CD4-positive, alpha-beta T cell (primary cell): ENCODE data around the gene ING4. TPM values are rescaled to one million over a fixed set of nuclear protein-coding genes. Genes with fewer than 3 reads are reported as not detected.

Source experiments
- ATAC-seq: fragments of 200-7000 bp; cut with Tn5 transposase; one replicate; pipeline ENCODE4 v1.10.0; 2022; ENCODE audit warnings: mild to moderate bottlenecking; ENCODE audit not compliant: poor library complexity
- CTCF ChIA-PET: fragments of 350-600 bp; sonication (Branson Sonifier 250); formaldehyde crosslinking; loops from one replicate; lab custom pipeline; 2021; ENCODE audit warnings: antibody characterized with exemption, inconsistent platforms; lab: Charles Lee
- POLR2A ChIA-PET: fragments of 350-600 bp; sonication (Branson Sonifier 250); formaldehyde crosslinking; loops from one replicate; lab custom pipeline; 2021; ENCODE audit warnings: antibody characterized with exemption, inconsistent platforms; lab: Charles Lee
- DNase-seq, 14 experiments: peaks; one replicate each; pipeline ENCODE4 v3.0.0-alpha.2; 2013 to 2020; ENCODE audit warnings: mixed read lengths in 2 of 14
- H3K27ac ChIP-seq, 2 donors: one replicate each; pipeline versions ENCODE4 v1.5.1 to v1.7.0; 2013; ENCODE audit warnings: low read length in 2 of 2, low read depth in 1 of 2, mild to moderate bottlenecking in 1 of 2
- H3K27me3 ChIP-seq, 2 experiments: 1 replicate in 1 of 2; 2 replicates in 1 of 2; pipeline versions ENCODE4 v1.6.1 to v1.7.0; 2013; ENCODE audit warnings: low read length in 2 of 2, control low read depth in 1 of 2, mild to moderate bottlenecking in 1 of 2, moderate library complexity in 1 of 2; ENCODE audit not compliant: insufficient read depth in 2 of 2, control insufficient read depth in 1 of 2
- H3K36me3 ChIP-seq: one replicate; pipeline ENCODE4 v1.6.1; 2013; ENCODE audit warnings: low read length, control low read depth; ENCODE audit not compliant: insufficient read depth
- H3K4me1 ChIP-seq: one replicate; pipeline ENCODE4 v1.6.1; 2013; ENCODE audit warnings: low read length, control low read depth; ENCODE audit not compliant: insufficient read depth
- H3K4me3 ChIP-seq: one replicate; pipeline ENCODE4 v1.5.1; 2013; ENCODE audit warnings: mild to moderate bottlenecking, low read length, moderate library complexity
- H3K9me3 ChIP-seq, 2 experiments: 1 replicate in 1 of 2; 2 replicates in 1 of 2; pipeline versions ENCODE4 v1.6.1 to v1.7.0; 2013; ENCODE audit warnings: low read length in 2 of 2, mild to moderate bottlenecking in 2 of 2, control low read depth in 1 of 2, moderate library complexity in 1 of 2; ENCODE audit not compliant: control insufficient read depth in 1 of 2, insufficient read depth in 1 of 2
- H3K27ac Mint-ChIP-seq: one replicate; pipeline ENCODE4 v1.8.0; 2020; ENCODE audit warnings: mixed read lengths
- H3K27me3 Mint-ChIP-seq: one replicate; pipeline ENCODE4 v1.8.0; 2021; ENCODE audit warnings: mixed read lengths
- H3K36me3 Mint-ChIP-seq: one replicate; pipeline ENCODE4 v1.8.0; 2021; ENCODE audit warnings: low read depth, mixed read lengths
- H3K4me1 Mint-ChIP-seq: one replicate; pipeline ENCODE4 v1.8.0; 2021; ENCODE audit warnings: low read depth, mixed read lengths
- H3K4me3 Mint-ChIP-seq: one replicate; pipeline ENCODE4 v1.8.0; 2020; ENCODE audit warnings: mild to moderate bottlenecking, mixed read lengths
- H3K9me3 Mint-ChIP-seq: one replicate; pipeline ENCODE4 v1.8.0; 2020; ENCODE audit warnings: mixed read lengths
- intact Hi-C, 2 experiments: fragments of 100-400 bp; cut with DNase I in 1 of 2; cut with micrococcal nuclease in 1 of 2; formaldehyde crosslinking; loops; one replicate each; pipeline versions ENCODE4 v1.15.1 to v1.9.0; 2023 to 2025; cut with DNase I, micrococcal nuclease
- total RNA-seq, 174 experiments: library from RNA in 2 of 174; stranded (reverse) in 2 of 174; gene quantifications; one replicate each; pipeline ENCODE4 v1.2.3 and lab custom pipeline; 2021 to 2026
- TF ChIP-seq, protein P1 (sequence below): fragments of 200-600 bp; IDR thresholded peaks from one replicate; pipeline ENCODE4 v1.8.0; 2022; ENCODE audit warnings: antibody characterized with exemption, mild to moderate bottlenecking

ING4 gene
- total RNA-seq, 2 experiments from 2014 or later = 13.8 to 17.4 TPM

DNA sequence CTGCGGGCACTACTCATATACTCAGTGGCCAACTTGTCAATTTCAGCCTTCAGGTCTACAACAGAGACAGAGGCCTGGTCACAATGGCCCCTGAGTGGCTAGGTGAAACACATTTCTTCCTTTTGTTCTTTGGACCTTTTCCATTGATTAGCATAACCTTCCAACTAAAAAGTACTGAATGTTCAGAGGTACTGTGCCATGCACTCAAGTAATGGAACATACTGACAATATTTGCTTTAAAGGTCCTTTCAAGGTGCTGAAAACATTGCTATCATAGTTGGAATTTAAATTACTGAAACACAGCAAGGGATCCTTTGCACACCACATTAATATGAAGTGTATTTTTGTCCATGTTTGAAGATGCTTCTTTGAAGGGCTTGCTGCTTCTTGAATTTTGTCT is 9.6 kb downstream of the ING4 start:
- H3K4me3 ChIP-seq = no peak overlapping the region
- intact Hi-C loops = no loop called here
- no peak overlapping the region for H3K4me3 Mint-ChIP-seq
- H3K27me3 Mint-ChIP-seq = no peaks in the 10 kb centered on the region
- H3K9me3 ChIP-seq = no peaks in the 10 kb centered on the region
- ATAC-seq (no peak), DNase-seq (no peak)
- ChIA-PET POLR2A (interaction anchor here (1.0 kb wide), 1 partner anchor 11 kb away, joined by 3 read pairs; no protein-coding TSS in a partner anchor), CTCF (no interaction called here)
- H3K27me3 ChIP-seq = no peaks in the 10 kb centered on the region
- TF ChIP-seq, protein P1, sequence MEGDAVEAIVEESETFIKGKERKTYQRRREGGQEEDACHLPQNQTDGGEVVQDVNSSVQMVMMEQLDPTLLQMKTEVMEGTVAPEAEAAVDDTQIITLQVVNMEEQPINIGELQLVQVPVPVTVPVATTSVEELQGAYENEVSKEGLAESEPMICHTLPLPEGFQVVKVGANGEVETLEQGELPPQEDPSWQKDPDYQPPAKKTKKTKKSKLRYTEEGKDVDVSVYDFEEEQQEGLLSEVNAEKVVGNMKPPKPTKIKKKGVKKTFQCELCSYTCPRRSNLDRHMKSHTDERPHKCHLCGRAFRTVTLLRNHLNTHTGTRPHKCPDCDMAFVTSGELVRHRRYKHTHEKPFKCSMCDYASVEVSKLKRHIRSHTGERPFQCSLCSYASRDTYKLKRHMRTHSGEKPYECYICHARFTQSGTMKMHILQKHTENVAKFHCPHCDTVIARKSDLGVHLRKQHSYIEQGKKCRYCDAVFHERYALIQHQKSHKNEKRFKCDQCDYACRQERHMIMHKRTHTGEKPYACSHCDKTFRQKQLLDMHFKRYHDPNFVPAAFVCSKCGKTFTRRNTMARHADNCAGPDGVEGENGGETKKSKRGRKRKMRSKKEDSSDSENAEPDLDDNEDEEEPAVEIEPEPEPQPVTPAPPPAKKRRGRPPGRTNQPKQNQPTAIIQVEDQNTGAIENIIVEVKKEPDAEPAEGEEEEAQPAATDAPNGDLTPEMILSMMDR = no peak
- peaks cover 73% of the 10 kb centered on the region for H3K36me3 ChIP-seq
- peaks cover 74% of the 10 kb centered on the region for H3K36me3 Mint-ChIP-seq
- H3K27ac Mint-ChIP-seq = no peak overlapping the region
- peaks cover 7% of the 10 kb centered on the region for H3K4me1 Mint-ChIP-seq
- H3K9me3 Mint-ChIP-seq = no peaks in the 10 kb centered on the region
- no peak overlapping the region for H3K27ac ChIP-seq
- H3K4me1 ChIP-seq = peaks cover 2% of the 10 kb centered on the region

DNA sequence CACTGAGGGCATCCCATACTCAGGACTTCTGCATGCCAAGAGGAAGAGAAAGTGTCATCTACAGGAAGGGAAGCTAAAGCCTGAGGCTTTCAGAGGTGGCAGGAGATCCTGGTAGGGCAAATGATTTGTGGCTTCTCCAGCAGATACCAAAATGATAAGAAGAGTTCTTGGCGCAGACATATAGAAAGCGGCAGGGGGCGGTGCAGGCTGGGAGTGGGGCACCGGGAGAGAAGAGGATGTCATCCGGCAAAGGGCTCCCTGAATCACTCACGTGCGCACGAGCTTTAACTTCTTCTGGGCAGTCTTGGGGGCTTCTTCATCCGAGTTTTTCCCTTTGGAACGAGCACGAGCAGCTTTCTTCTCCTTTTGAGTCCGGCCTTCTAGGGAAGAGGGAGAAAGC is 10.5 kb downstream of the ING4 start:
- H3K4me1 ChIP-seq = no peaks in the 10 kb centered on the region
- no peaks in the 10 kb centered on the region for H3K9me3 ChIP-seq
- no peaks in the 10 kb centered on the region for H3K27me3 ChIP-seq
- Mint-ChIP-seq H3K36me3 (peaks cover 73% of the 10 kb centered on the region), H3K27me3 (no peaks in the 10 kb centered on the region), H3K4me3 (no peak overlapping the region), H3K9me3 (no peaks in the 10 kb centered on the region), H3K4me1 (peaks cover 4% of the 10 kb centered on the region), H3K27ac (no peak overlapping the region)
- ChIA-PET CTCF (interaction anchor here (0.7 kb wide), 1 partner anchor 84 kb away, joined by 3 read pairs; no protein-coding TSS in a partner anchor), POLR2A (interaction anchor here (1.0 kb wide), 1 partner anchor 10 kb away, joined by 3 read pairs; no protein-coding TSS in a partner anchor)
- H3K27ac ChIP-seq = no peak overlapping the region
- TF ChIP-seq, protein P1 = no peak
- intact Hi-C loops = no loop called here
- DNase-seq (no peak), ATAC-seq (no peak)
- H3K36me3 ChIP-seq = peaks cover 68% of the 10 kb centered on the region
- H3K4me3 ChIP-seq = no peak overlapping the region

DNA sequence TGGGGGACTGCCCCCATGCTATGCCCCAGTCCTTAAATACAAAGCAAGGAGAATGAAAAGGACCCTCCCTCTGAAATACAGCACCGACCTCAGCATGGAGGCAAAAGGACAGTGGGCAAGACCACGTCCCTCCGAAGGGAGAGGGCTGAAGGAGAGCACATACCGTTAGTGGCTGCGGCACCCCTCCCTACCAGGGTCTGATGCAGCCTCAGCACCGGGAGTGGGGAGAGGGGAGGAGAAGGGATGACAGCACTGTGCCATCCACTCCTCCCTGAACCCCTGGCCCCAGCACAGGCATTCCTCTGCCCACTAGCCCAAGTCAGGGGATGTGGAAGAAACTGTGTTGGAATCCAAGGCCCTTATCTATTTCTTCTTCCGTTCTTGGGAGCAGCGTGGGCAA is 12.1 kb downstream of the ING4 start:
- ATAC-seq = no peak
- DNase-seq = no peak
- ChIA-PET POLR2A (no interaction called here), CTCF (no interaction called here)
- Histone ChIP-seq H3K36me3 (peaks cover 59% of the 10 kb centered on the region), H3K4me3 (no peak overlapping the region), H3K27me3 (no peaks in the 10 kb centered on the region), H3K9me3 (no peaks in the 10 kb centered on the region), H3K27ac (no peak overlapping the region), H3K4me1 (peaks cover 9% of the 10 kb centered on the region)
- peaks cover 12% of the 10 kb centered on the region for H3K4me1 Mint-ChIP-seq
- H3K27me3 Mint-ChIP-seq = no peaks in the 10 kb centered on the region
- no peak overlapping the region for H3K27ac Mint-ChIP-seq
- no peak overlapping the region for H3K4me3 Mint-ChIP-seq
- TF ChIP-seq, protein P1 = no peak
- intact Hi-C loops = no loop called here
- no peaks in the 10 kb centered on the region for H3K9me3 Mint-ChIP-seq
- peaks cover 71% of the 10 kb centered on the region for H3K36me3 Mint-ChIP-seq
